Measurements from ENCODE around the gene AADAT. TPM values are rescaled to one million over a fixed set of nuclear protein-coding genes. Genes with fewer than 3 reads are reported as not detected.
"Not testable (repeated sequence)": the region's sequence is repeated elsewhere in the genome, so short reads cannot be mapped to it uniquely, and the experiment has no call there.

Gene AADAT
- total and polyA plus RNA-seq, 2 of the 8 experiments (the other 6 are each of a cell fraction or from before 2014, with no cell fraction given): 6.1 to 7.7 TPM

- H3K4me1 ChIP-seq (replicated peaks in 1 of 4; ENCODE audit: control insufficient read depth in 3 of 4, insufficient read depth in 4 of 4, low read length in 3 of 4); H3K9me3 ChIP-seq (ENCODE audit: insufficient read depth in 2 of 2, low read depth in 1 of 2, low read length in 1 of 2); H3K9ac ChIP-seq (replicated peaks in 1 of 4; ENCODE audit: extremely low read depth in 1 of 4, low read depth in 3 of 4, low read length in 3 of 4); H4K5ac ChIP-seq (ENCODE audit: insufficient read length, low read depth, low read length); H3K79me2 ChIP-seq (ENCODE audit: control insufficient read depth in 1 of 2, insufficient read depth in 2 of 2, low read length in 2 of 2); H3K27ac ChIP-seq (ENCODE audit: low read depth, low read length); H3K79me1 ChIP-seq (ENCODE audit: low read depth, low read length); H3K14ac ChIP-seq (ENCODE audit: insufficient read length); H3K4me3 ChIP-seq (ENCODE audit: extremely low read depth in 1 of 4, insufficient read depth in 2 of 4, low read depth in 3 of 4, low read length in 4 of 4); FAIRE-seq; H2BK5ac ChIP-seq (ENCODE audit: low read depth, low read length); H4K8ac ChIP-seq (ENCODE audit: extremely low read depth, insufficient read depth, low read length); H3K4ac ChIP-seq (replicated peaks; ENCODE audit: insufficient read length, low read depth, low read length); H4K20me1 ChIP-seq (replicated peaks in 1 of 2; ENCODE audit: control insufficient read depth in 1 of 2, insufficient read depth in 2 of 2, low read length in 2 of 2); POLR2A ChIA-PET (ENCODE audit: partially characterized antibody); H3K23ac ChIP-seq (ENCODE audit: insufficient read length); H4K91ac ChIP-seq (replicated peaks; ENCODE audit: insufficient read length, low read length); H3K23me2 ChIP-seq (ENCODE audit: low read depth, low read length); H3K4me2 ChIP-seq (ENCODE audit: insufficient read depth in 1 of 2, low read depth in 2 of 2, low read length in 2 of 2); H3K56ac ChIP-seq (replicated peaks; ENCODE audit: insufficient read length, low read depth, low read length); H2BK12ac ChIP-seq (ENCODE audit: low read depth, low read length); H3K36me3 ChIP-seq (ENCODE audit: control insufficient read depth in 2 of 4, insufficient read depth in 4 of 4, low read length in 3 of 4); H3K18ac ChIP-seq (ENCODE audit: extremely low read depth, low read length); DNase-seq (ENCODE audit: low read depth in 1 of 2, low spot score in 2 of 2); H2AFZ ChIP-seq (ENCODE audit: low read length); H2BK20ac ChIP-seq (ENCODE audit: low read length); H2BK15ac ChIP-seq (ENCODE audit: low read length); H2BK120ac ChIP-seq (replicated peaks; ENCODE audit: low read depth, low read length); CTCF ChIA-PET (ENCODE audit: partially characterized antibody); H3K27me3 ChIP-seq (replicated peaks in 1 of 4; ENCODE audit: control insufficient read depth in 3 of 4, extremely low read depth in 1 of 4, insufficient read depth in 3 of 4, low read length in 3 of 4); H2AK5ac ChIP-seq (ENCODE audit: low read depth, low read length): not testable (repeated sequence)
- WGBS, 2 experiments (ENCODE audit: extremely low coverage in 1 of 2, insufficient coverage in 1 of 2, insufficient read length in 1 of 2, insufficient replicate concordance in 2 of 2, low coverage in 1 of 2, low lambda C conversion rate in 2 of 2, missing lambda C conversion rate in 1 of 2): 94% methylated on average over 2 of the region's 2 CpGs; no CpG with 5 or more reads in 1 of the 2 experiments
These were observed 8.4 kb upstream of the AADAT start for GRCh38 chr4:170098171-170098570.

Measured in H1 (cell line).